Sigmoid colon (tissue), 7 donors: ENCODE measurements around the gene ZFAND3. TPM values are rescaled to one million over a fixed set of nuclear protein-coding genes. Genes with fewer than 3 reads are reported as not detected.

ENCODE experiments used
- DNase-seq: peaks from one replicate; pipeline ENCODE4 v3.0.0-alpha.2; 2019
- H3K27ac ChIP-seq, 4 donors: fragments of 200-600 bp; sonication (generic); one replicate each; pipeline ENCODE4 v1.5.1; 2016 to 2019; ENCODE audit warnings: mild to moderate bottlenecking in 1 of 4
- H3K27me3 ChIP-seq, 3 donors: fragments of 200-600 bp; sonication (generic); one replicate each; pipeline ENCODE4 v1.5.1; 2019; ENCODE audit warnings: mild to moderate bottlenecking in 1 of 3
- H3K36me3 ChIP-seq, 4 donors: fragments of 200-600 bp; sonication (generic); one replicate each; pipeline ENCODE4 v1.5.1; 2016 to 2019
- H3K4me1 ChIP-seq, 4 donors: fragments of 200-600 bp; sonication (generic); one replicate each; pipeline ENCODE4 v1.5.1; 2017 to 2019
- H3K4me3 ChIP-seq, 4 donors: fragments of 200-600 bp; sonication (generic); one replicate each; pipeline ENCODE4 v1.5.1; 2017 to 2019; ENCODE audit warnings: mild to moderate bottlenecking in 2 of 4, moderate library complexity in 1 of 4
- H3K9me3 ChIP-seq, 4 donors: fragments of 200-600 bp in 3 of 4; sonication (generic) in 3 of 4; one replicate each; pipeline versions ENCODE4 v1.5.1 to v1.6.1; 2013 to 2019
- EP300 ChIP-seq, 4 donors: sonication (generic); formaldehyde crosslinking; IDR thresholded peaks; one replicate each; pipeline ENCODE4 v1.6.1; 2017; ENCODE audit warnings: antibody characterized with exemption in 4 of 4
- POLR2A ChIP-seq, 2 donors: fragments of 450-650 bp; IDR thresholded peaks; one replicate each; pipeline ENCODE4 v1.6.1; 2016; ENCODE audit warnings: antibody characterized with exemption in 2 of 2, mild to moderate bottlenecking in 2 of 2, moderate library complexity in 2 of 2
- POLR2AphosphoS5 ChIP-seq, 4 donors: sonication (generic); formaldehyde crosslinking; IDR thresholded peaks; one replicate each; pipeline ENCODE4 v1.6.1; 2017; ENCODE audit warnings: antibody characterized with exemption in 4 of 4
- WGBS, 2 donors: extraction: QIAGEN DNeasy Blood & Tissue Kit; methylation state at CpG; one replicate each; pipeline ENCODE4 v1.1.7; 2013; 5-methylcytosine and 5-hydroxymethylcytosine counted together
- intact Hi-C: fragments of 100-400 bp; cut with DNase I; formaldehyde crosslinking; loops from one replicate; pipeline ENCODE4 v1.15.1; 2023
- polyA plus RNA-seq, 3 donors: library from polyadenylated mRNA; stranded (reverse); fragments of 200-250 nt; gene quantifications; one replicate each; pipeline ENCODE4 v1.2.3, GENCODE V29; 2013
- total RNA-seq, 4 donors: library from RNA; depleted of rRNA; stranded (reverse); fragments of >200 nt; gene quantifications; one replicate each; pipeline ENCODE4 v1.1.0, GENCODE V29; 2016
- TF ChIP-seq, protein P1 (sequence below), 4 experiments: fragments of 450-650 bp in 3 of 4; fragments of 200-600 bp in 1 of 4; IDR thresholded peaks; one replicate each; pipeline ENCODE4 v1.5.1; 2016 to 2019; ENCODE audit warnings: antibody characterized with exemption in 4 of 4, mild to moderate bottlenecking in 3 of 4, moderate library complexity in 2 of 4
- donor health status: healthy with polysubstance abuse.
- donor health status: Bipolar disorder and iron deficiency.
- donor health status: healthy.

The ZFAND3 gene
- total and polyA plus RNA-seq, 7 donors = 32.4 to 54.8 (median 39.0) TPM

DNA sequence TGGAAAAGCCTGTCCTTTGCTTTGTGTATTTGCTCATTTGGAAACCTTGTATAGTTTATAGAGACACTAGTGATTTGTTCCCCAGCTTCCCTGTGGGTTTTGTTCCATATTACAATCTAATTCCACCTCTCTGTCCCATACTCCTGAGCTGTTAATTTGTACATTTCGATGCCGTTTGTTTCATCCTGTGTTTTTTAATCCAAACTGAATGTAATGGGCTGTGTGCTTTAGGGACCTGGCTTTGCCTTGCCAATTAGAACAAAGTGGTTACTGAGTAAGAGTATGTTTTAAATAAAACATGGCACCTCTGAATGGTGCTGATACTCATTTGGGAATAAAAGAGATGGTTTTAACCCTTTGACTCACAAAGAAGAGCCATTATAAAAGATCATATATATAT lies 122.3 kb downstream of the ZFAND3 start:
- H3K36me3 ChIP-seq = no peaks in the 10 kb centered on the region
- no peaks in the 10 kb centered on the region for H3K9me3 ChIP-seq
- WGBS, 2 donors = 91 to 96% methylated on average over 2 of the region's 2 CpGs
- TF ChIP-seq POLR2AphosphoS5 (IDR thresholded peaks at IDR 0.05) = no peak
- no peak for TF ChIP-seq POLR2A (IDR thresholded peaks at IDR 0.05)
- TF ChIP-seq, protein P1, sequence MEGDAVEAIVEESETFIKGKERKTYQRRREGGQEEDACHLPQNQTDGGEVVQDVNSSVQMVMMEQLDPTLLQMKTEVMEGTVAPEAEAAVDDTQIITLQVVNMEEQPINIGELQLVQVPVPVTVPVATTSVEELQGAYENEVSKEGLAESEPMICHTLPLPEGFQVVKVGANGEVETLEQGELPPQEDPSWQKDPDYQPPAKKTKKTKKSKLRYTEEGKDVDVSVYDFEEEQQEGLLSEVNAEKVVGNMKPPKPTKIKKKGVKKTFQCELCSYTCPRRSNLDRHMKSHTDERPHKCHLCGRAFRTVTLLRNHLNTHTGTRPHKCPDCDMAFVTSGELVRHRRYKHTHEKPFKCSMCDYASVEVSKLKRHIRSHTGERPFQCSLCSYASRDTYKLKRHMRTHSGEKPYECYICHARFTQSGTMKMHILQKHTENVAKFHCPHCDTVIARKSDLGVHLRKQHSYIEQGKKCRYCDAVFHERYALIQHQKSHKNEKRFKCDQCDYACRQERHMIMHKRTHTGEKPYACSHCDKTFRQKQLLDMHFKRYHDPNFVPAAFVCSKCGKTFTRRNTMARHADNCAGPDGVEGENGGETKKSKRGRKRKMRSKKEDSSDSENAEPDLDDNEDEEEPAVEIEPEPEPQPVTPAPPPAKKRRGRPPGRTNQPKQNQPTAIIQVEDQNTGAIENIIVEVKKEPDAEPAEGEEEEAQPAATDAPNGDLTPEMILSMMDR (IDR thresholded peaks at IDR 0.05) = no peak
- no peak for TF ChIP-seq EP300 (IDR thresholded peaks at IDR 0.05)
- H3K4me1 ChIP-seq = peaks cover 0 to 80% (median 39%) of the 10 kb centered on the region in 4 donors
- intact Hi-C loops = no loop called here
- no peaks in the 10 kb centered on the region for H3K27me3 ChIP-seq
- no peak for DNase-seq
- no peak overlapping the region for H3K27ac ChIP-seq
- no peak overlapping the region for H3K4me3 ChIP-seq

DNA sequence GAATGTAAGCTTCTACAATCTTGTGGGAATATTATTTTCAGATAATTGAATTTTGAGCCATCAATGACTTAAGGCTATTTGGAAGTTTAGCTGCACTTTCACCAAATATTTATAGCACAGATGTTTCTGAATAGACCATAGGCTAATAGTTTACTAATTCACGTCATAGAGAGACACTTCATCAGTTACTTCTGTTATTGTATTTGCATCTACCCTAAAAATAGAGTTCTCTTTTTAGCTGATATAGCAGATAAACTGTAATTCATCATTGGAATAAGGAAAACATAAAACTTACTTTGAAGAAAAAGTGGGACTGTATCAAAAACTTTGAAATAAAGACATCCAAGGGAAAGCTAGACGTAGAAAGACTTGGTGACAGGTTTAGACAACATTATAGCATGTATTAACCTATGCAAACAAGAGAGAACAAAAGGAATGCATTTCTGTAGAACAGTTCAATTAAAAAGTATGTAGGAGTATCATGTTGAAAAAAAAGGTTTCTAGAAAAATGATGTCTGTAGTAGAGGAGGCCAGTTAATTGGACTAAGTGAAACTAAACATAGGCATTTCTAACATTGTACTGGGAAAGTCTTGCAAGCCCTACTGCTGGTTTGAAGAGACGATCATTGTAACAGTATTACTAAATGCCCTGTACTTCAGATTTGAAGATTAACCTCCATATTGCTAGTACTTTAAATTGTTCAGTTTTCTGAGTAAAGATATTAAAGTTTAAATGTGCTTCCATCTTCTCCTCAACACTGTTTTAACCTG lies 123.3 kb downstream of the ZFAND3 start:
- Histone ChIP-seq H3K27me3 (no peaks in the 10 kb centered on the region), H3K4me1 (peaks cover 0 to 86% (median 43%) of the 10 kb centered on the region in 4 donors), H3K36me3 (no peaks in the 10 kb centered on the region), H3K4me3 (no peak overlapping the region), H3K9me3 (no peaks in the 10 kb centered on the region), H3K27ac (no peak overlapping the region)
- TF ChIP-seq, protein P1 (IDR thresholded peaks at IDR 0.05) = no peak
- no peak for TF ChIP-seq POLR2AphosphoS5 (IDR thresholded peaks at IDR 0.05)
- no peak for TF ChIP-seq EP300 (IDR thresholded peaks at IDR 0.05)
- no peak for TF ChIP-seq POLR2A (IDR thresholded peaks at IDR 0.05)
- no peak for DNase-seq
- intact Hi-C loops = no loop called here
- WGBS, 2 donors = 72 to 84% methylated on average over 3 of the region's 3 CpGs

DNA sequence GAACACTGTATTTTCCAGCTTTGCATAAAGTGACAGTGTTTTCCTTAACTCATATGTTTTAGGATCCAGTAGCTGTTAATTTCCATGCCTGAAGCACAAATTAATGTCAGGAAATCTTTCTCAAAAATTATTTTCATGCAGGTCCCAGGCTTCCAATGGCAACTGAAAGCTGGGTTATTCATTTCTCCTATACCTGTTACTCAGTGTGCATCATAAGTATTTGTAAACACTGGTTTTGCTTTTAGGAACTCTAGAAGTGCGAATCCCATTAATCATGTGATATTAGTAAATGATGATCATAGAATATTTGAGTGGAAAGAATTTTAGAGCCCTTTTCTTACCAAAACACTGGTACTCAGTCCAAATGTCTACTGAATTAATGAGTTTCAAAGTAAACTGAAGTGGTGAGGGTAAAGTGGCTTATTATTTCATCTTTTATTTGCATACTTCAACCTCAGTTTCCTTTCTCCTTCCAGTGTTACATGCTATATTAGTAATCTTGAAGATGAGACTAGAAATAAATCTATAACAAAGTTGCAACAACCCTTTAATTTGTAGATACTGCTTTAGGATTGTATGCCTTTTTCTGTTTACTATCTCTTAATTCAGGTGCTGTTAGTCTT lies 124.0 kb downstream of the ZFAND3 start:
- H3K9me3 ChIP-seq = no peaks in the 10 kb centered on the region
- intact Hi-C loops = no loop called here
- H3K4me1 ChIP-seq = peaks cover 0 to 84% (median 44%) of the 10 kb centered on the region in 4 donors
- H3K4me3 ChIP-seq = no peak overlapping the region
- TF ChIP-seq, protein P1 (IDR thresholded peaks at IDR 0.05) = no peak
- TF ChIP-seq EP300 (IDR thresholded peaks at IDR 0.05) = no peak
- no peak for TF ChIP-seq POLR2A (IDR thresholded peaks at IDR 0.05)
- no peak for TF ChIP-seq POLR2AphosphoS5 (IDR thresholded peaks at IDR 0.05)
- H3K36me3 ChIP-seq = no peaks in the 10 kb centered on the region
- no peak overlapping the region for H3K27ac ChIP-seq
- DNase-seq = no peak
- 92 to 97% methylated on average over 1 of the region's 1 CpG for WGBS, 2 donors
- H3K27me3 ChIP-seq = no peaks in the 10 kb centered on the region

DNA sequence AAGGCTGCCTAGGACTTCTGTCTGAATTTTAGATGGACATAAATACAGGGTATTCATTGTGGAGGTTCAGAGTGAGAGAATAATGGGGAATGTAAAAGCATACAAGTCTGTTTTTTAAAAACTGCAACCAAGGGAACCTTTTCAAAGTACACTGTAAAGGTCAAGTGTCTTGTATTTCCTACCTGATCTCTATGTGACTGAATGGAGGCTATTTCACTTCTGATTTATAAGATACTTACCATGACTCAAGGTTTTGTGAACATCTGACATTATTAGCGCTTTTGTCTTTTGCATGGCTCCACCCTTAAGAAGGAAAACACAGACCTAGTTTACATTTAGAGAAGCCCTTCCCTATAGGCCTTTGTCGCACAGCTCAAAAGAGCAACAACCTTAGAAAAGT lies 126.5 kb downstream of the ZFAND3 start:
- Histone ChIP-seq H3K27me3 (no peaks in the 10 kb centered on the region), H3K4me1 (peaks cover 0 to 61% (median 29%) of the 10 kb centered on the region in 4 donors), H3K9me3 (no peaks in the 10 kb centered on the region), H3K36me3 (no peaks in the 10 kb centered on the region), H3K4me3 (no peak overlapping the region), H3K27ac (no peak overlapping the region)
- TF ChIP-seq POLR2AphosphoS5 (IDR thresholded peaks at IDR 0.05) (no peak), POLR2A (IDR thresholded peaks at IDR 0.05) (no peak), EP300 (IDR thresholded peaks at IDR 0.05) (no peak)
- TF ChIP-seq, protein P1 (IDR thresholded peaks at IDR 0.05) = no peak
- no peak for DNase-seq
- 90 to 95% methylated on average over 2 of the region's 2 CpGs for WGBS, 2 donors
- intact Hi-C loops = no loop called here
